ENCODE results near the gene PFKFB3. TPM values are rescaled to one million over a fixed set of nuclear protein-coding genes. Genes with fewer than 3 reads are reported as not detected.
"Not testable (repeated sequence)": the region's sequence is repeated elsewhere in the genome, so short reads cannot be mapped to it uniquely, and the experiment has no call there.

Gene PFKFB3
- total and polyA plus RNA-seq, 12 donors, result 8.4 to 72.4 (median 29.5) TPM

DNA sequence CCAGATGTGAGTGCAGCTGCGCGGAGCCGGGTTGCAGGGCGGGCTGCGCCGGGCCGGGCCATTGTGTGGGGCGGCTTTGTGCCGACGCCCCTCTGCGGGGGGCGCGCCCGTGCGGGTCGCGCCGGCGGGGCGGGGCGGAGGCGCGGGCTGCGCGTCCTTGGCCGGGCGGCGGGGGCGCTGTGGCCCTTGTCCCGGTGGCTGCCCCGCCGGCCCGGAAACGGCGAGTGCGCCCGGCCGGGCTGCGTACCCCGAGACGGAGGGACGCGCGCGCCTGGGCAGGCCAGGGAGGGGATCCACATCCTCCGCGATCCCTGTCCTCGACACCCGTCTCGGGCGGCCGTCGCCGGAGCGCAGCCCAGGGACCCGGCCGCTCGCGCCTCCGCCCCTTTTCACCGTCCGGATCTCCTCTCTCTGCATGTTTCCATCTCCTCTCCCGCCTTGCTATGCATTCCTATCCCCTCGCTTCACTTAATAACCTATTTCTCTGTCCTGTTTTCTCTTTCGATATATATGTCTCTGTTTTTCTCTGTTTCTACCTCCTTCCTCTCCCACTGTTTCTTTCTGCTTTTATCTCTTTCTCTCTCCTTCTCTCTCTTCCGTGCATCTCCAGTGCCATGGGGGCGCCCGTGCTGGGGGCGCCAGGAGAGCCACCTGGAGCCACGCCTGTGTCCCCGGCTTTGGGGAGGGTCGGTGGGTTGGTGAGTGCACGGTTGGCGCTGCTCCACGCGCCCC, 765 bp downstream of the PFKFB3 start:
- Histone ChIP-seq H3K4me3 (peak overlapping the region; percentile 44 to 82 (median 58)), H3K4me1 (replicated peaks in 1 of 2) (peaks cover 20 to 21% of the 10 kb centered on the region in 2 donors), H3K36me3 (replicated peaks in 1 of 2) (no peaks in the 10 kb centered on the region), H3K27me3 (no peaks in the 10 kb centered on the region), H3K9me3 (replicated peaks in 1 of 3) (no peaks in the 10 kb centered on the region), H3K27ac (peak overlapping the region in 4 of 5 donors; percentile 72 to 95 (median 90))
- 0 to 2% (median 0%) methylated on average over 29 to 76 of the region's 76 CpGs for WGBS, 4 donors
- intact Hi-C loops (cut with DNase I), result loop anchor here (5.0 kb wide), 1 partner anchor 199 kb away; no protein-coding TSS in a partner anchor
- TF ChIP-seq, protein P1, sequence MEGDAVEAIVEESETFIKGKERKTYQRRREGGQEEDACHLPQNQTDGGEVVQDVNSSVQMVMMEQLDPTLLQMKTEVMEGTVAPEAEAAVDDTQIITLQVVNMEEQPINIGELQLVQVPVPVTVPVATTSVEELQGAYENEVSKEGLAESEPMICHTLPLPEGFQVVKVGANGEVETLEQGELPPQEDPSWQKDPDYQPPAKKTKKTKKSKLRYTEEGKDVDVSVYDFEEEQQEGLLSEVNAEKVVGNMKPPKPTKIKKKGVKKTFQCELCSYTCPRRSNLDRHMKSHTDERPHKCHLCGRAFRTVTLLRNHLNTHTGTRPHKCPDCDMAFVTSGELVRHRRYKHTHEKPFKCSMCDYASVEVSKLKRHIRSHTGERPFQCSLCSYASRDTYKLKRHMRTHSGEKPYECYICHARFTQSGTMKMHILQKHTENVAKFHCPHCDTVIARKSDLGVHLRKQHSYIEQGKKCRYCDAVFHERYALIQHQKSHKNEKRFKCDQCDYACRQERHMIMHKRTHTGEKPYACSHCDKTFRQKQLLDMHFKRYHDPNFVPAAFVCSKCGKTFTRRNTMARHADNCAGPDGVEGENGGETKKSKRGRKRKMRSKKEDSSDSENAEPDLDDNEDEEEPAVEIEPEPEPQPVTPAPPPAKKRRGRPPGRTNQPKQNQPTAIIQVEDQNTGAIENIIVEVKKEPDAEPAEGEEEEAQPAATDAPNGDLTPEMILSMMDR (IDR thresholded peaks at IDR 0.05), result peak in 2 of 6 experiments; percentile 39 to 59
- TF ChIP-seq POLR2A (IDR thresholded peaks at IDR 0.05), result no peak
- DNase-seq, result peak in 6 of 7 donors; percentile 33 to 63 (median 54)

DNA sequence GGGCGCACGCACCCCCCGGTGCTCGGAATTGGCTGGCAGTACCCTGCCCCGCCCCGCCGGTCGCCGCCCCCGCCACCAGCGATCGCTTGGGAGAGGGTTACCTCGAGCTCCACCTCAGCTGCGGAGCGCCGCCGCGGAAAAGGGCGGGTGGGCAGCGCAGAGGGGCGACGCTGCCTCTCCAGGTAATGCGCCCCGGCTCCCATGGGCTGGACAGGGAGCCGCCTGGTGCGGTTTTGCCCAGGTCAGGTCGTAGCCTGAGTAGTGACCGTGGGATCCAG, 1.3 kb downstream of the PFKFB3 start:
- H3K27me3 ChIP-seq, result no peaks in the 10 kb centered on the region
- intact Hi-C loops (cut with DNase I), result loop anchor here (5.0 kb wide), 1 partner anchor 198 kb away; no protein-coding TSS in a partner anchor
- H3K4me3 ChIP-seq, result peak overlapping the region; percentile 28 to 82 (median 50)
- 1 to 9% (median 3%) methylated on average over 4 to 28 of the region's 28 CpGs for WGBS, 4 donors
- no peaks in the 10 kb centered on the region for H3K9me3 ChIP-seq (replicated peaks in 1 of 3)
- peak overlapping the region in 3 of 5 donors; percentile 24 to 95 (median 88) for H3K27ac ChIP-seq
- DNase-seq, result peak in 2 of 7 donors; percentile 49 to 55
- H3K36me3 ChIP-seq (replicated peaks in 1 of 2), result no peaks in the 10 kb centered on the region
- peaks cover 20 to 21% of the 10 kb centered on the region in 2 donors for H3K4me1 ChIP-seq (replicated peaks in 1 of 2)
- TF ChIP-seq POLR2A (IDR thresholded peaks at IDR 0.05), result no peak
- TF ChIP-seq, protein P1 (IDR thresholded peaks at IDR 0.05), result no peak

DNA sequence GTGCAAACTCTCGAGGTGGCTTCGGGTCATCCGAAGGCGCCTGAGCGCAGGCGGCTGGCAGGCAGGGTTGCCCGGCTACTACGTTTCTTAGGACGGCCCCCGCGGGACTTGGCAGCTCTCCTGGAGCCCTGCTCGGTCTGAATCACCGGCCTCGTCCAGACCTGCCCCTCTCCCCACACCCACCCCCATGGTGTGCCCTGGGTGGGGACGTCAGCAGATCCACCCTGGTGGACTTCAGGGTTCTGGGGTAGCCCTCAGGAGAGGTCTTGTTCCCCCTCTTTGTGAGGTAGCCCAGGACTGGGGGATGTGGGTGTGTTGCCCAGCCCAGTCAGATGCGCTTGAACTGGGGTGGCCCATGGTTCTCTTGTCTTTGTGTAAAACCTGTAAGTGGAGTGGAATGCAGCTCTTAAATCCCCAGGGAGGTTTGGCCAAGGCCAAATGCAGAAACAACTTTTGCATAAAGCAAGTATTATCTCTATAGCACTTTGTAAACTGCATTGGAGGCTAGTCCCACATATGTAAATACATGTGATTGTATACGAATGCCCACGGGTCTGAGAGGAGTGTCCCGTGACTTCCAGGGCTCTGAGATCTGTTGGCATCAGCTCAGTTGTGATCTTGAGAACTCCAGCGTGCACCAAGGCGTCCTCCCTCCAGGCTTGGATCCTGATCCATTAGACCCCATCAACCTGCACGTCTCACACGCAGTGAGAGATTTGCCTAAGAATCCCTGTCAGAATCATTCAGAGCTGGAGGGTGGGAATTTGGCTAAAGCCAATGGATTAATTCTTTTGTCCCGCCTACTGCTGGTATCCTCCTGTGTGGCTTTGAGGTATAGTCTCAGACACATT, 1.8 kb downstream of the PFKFB3 start:
- H3K36me3 ChIP-seq (replicated peaks in 1 of 2), result no peaks in the 10 kb centered on the region
- peaks cover 20 to 21% of the 10 kb centered on the region in 2 donors for H3K4me1 ChIP-seq (replicated peaks in 1 of 2)
- peak overlapping the region in 3 of 4 donors; percentile 35 to 82 (median 65) for H3K4me3 ChIP-seq
- H3K9me3 ChIP-seq (replicated peaks in 1 of 3), result no peaks in the 10 kb centered on the region
- TF ChIP-seq, protein P1 (IDR thresholded peaks at IDR 0.05), result no peak
- TF ChIP-seq POLR2A (IDR thresholded peaks at IDR 0.05), result no peak
- H3K27ac ChIP-seq, result peak overlapping the region in 3 of 5 donors; percentile 24 to 95 (median 88)
- intact Hi-C loops (cut with DNase I), result loop anchor here (5.0 kb wide), 1 partner anchor 198 kb away; no protein-coding TSS in a partner anchor
- 29 to 74% (median 53%) methylated on average over 4 to 24 of the region's 24 CpGs for WGBS, 4 donors
- peak; percentile 82 to 91 (median 85) for DNase-seq
- H3K27me3 ChIP-seq, result no peaks in the 10 kb centered on the region

DNA sequence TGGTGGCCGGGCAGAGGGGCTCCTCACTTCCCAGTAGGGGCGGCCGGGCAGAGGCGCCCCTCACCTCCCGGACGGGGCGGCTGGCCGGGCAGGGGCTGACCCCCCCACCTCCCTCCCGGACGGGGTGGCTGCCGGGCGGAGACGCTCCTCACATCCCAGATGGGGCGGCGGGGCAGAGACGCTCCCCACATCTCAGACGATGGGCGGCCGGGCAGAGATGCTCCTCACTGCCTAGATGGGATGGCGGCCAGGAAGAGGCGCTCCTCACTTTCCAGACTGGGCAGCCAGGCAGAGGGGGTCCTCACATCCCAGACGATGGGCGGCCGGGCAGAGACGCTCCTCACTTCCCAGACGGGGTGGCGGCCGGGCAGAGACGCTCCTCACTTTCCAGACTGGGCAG, 3.8 kb downstream of the PFKFB3 start:
- H3K4me1 ChIP-seq (replicated peaks in 1 of 2), result peaks cover 20 to 25% of the 10 kb centered on the region in 2 donors
- H3K9me3 ChIP-seq (replicated peaks in 1 of 3); DNase-seq; H3K27me3 ChIP-seq; intact Hi-C loops (cut with DNase I); H3K36me3 ChIP-seq (replicated peaks in 1 of 2); H3K27ac ChIP-seq; H3K4me3 ChIP-seq: not testable (repeated sequence)
- WGBS, 4 donors, result 80 to 100% (median 92%) methylated on average over 2 to 16 of the region's 29 CpGs

Measured in adrenal gland (tissue), 12 donors.